Spleen (tissue), 7 donors: ENCODE data around the gene PLPP3.

Experiments
- CTCF ChIP-seq, 11 experiments: fragments of 200-600 bp in 7 of 11; fragments of 450-650 bp in 4 of 11; sonication (generic) in 4 of 11; IDR thresholded peaks in 8 of 11; conservative IDR thresholded peaks in 3 of 11; 1 replicate in 7 of 11; 2 replicates in 4 of 11; pipeline versions ENCODE4 v1.4.0 to v1.8.0; 2016 to 2021; ENCODE audit warnings: antibody characterized with exemption in 11 of 11, inconsistent platforms in 4 of 11, mild to moderate bottlenecking in 1 of 11
- POLR2AphosphoS5 ChIP-seq, 3 donors: sonication (generic); formaldehyde crosslinking; IDR thresholded peaks; one replicate each; pipeline ENCODE4 v1.5.1; 2017; ENCODE audit warnings: antibody characterized with exemption in 3 of 3
- donor health status: DM: no; HTN: no; CAD: no; lungs with moderate emphysema.
- donor health status: DM: no; HTN: no; CAD: no.
- donor health status: DM: no; HTN: no; CAD: no.

GRCh38 chr1:56489695-56490094 lies 89.7 kb downstream of the PLPP3 start:
- TF ChIP-seq CTCF (IDR thresholded peaks at IDR 0.05 in 8 of 11, conservative IDR thresholded peaks at IDR 0.05 in 3 of 11) (no peak), POLR2AphosphoS5 (IDR thresholded peaks at IDR 0.05) (no peak)
